HepG2 (cell line): ENCODE data around the gene MAMLD1. TPM values are rescaled to one million over a fixed set of nuclear protein-coding genes. Genes with fewer than 3 reads are reported as not detected.

Experiments
- CHCHD3 ChIP-seq: sonication (generic); formaldehyde crosslinking; IDR thresholded peaks from 2 replicates; pipeline ENCODE4 v1.8.0; 2022; ENCODE audit warnings: mild to moderate bottlenecking, missing genetic modification reagents, moderate library complexity
- DR1 ChIP-seq: sonication (generic); formaldehyde crosslinking; IDR thresholded peaks from 2 replicates; pipeline ENCODE4 v1.8.0; 2021; ENCODE audit warnings: mild to moderate bottlenecking, missing genetic modification reagents, inconsistent platforms
- DZIP1 ChIP-seq: sonication (generic); formaldehyde crosslinking; IDR thresholded peaks from 2 replicates; pipeline ENCODE4 v1.5.0; 2020; ENCODE audit warnings: mild to moderate bottlenecking, missing genetic modification reagents
- HMGA1 ChIP-seq: sonication (generic); formaldehyde crosslinking; conservative IDR thresholded peaks from 2 replicates; pipeline ENCODE4 v1.4.0; 2020; ENCODE audit warnings: missing genetic modification reagents
- HNF1A ChIP-seq, 2 experiments: sonication (generic) in 1 of 2; formaldehyde crosslinking in 1 of 2; IDR thresholded peaks; 2 replicates each; pipeline versions ENCODE4 v1.4.0 to v1.6.1; 2016 to 2020; ENCODE audit warnings: borderline replicate concordance in 1 of 2, low read depth in 1 of 2, mild to moderate bottlenecking in 1 of 2, missing genetic modification reagents in 1 of 2
- KLF12 ChIP-seq: sonication (generic); formaldehyde crosslinking; IDR thresholded peaks from 2 replicates; pipeline ENCODE4 v1.4.0; 2020; ENCODE audit warnings: missing genetic modification reagents, borderline replicate concordance
- MTA1 ChIP-seq: sonication (generic); formaldehyde crosslinking; IDR thresholded peaks from 2 replicates; pipeline ENCODE4 v1.4.0; 2020; ENCODE audit warnings: missing genetic modification reagents, mild to moderate bottlenecking, borderline replicate concordance
- NR2F6 ChIP-seq, 2 experiments: IDR thresholded peaks; 2 replicates each; pipeline ENCODE4 v1.6.1; 2016; ENCODE audit warnings: antibody characterized with exemption in 1 of 2, mild to moderate bottlenecking in 1 of 2
- SOX13 ChIP-seq, 3 experiments: fragments of 450-650 bp in 1 of 3; sonication (generic) in 1 of 3; formaldehyde crosslinking in 1 of 3; IDR thresholded peaks in 2 of 3; conservative IDR thresholded peaks in 1 of 3; 2 replicates each; pipeline versions ENCODE4 v1.5.0 to v1.6.1; 2016 to 2020; ENCODE audit warnings: antibody characterized with exemption in 1 of 3, mild to moderate bottlenecking in 1 of 3, missing compliant biosample characterization in 1 of 3, missing genetic modification reagents in 1 of 3, moderate library complexity in 1 of 3
- TARDBP ChIP-seq: sonication (generic); formaldehyde crosslinking; IDR thresholded peaks from 2 replicates; pipeline ENCODE4 v1.8.0; 2022; ENCODE audit warnings: mild to moderate bottlenecking, missing genetic modification reagents
- ZFAT ChIP-seq: sonication (generic); formaldehyde crosslinking; conservative IDR thresholded peaks from 2 replicates; pipeline ENCODE4 v1.8.1; 2023; ENCODE audit warnings: missing genetic modification reagents, inconsistent platforms
- ZNF543 ChIP-seq: sonication (generic); formaldehyde crosslinking; IDR thresholded peaks from 2 replicates; pipeline ENCODE4 v1.4.0; 2020; ENCODE audit warnings: mild to moderate bottlenecking, missing genetic modification reagents
- ZNF556 ChIP-seq: sonication (generic); formaldehyde crosslinking; IDR thresholded peaks from 2 replicates; pipeline ENCODE4 v1.4.0; 2020; ENCODE audit warnings: mild to moderate bottlenecking, missing genetic modification reagents, borderline replicate concordance
- ZNF710 ChIP-seq: sonication (generic); formaldehyde crosslinking; IDR thresholded peaks from 2 replicates; pipeline ENCODE4 v1.5.0; 2020; ENCODE audit warnings: mild to moderate bottlenecking, missing genetic modification reagents, borderline replicate concordance
- polyA plus RNA-seq, 8 experiments: library from polyadenylated mRNA; depleted of rRNA in 3 of 8; stranded (reverse) in 7 of 8; unstranded in 1 of 8; fragments of >200 nt; fragmentation: Illumina TruSeq in 4 of 8; extraction: Trizol in 4 of 8; gene quantifications; 2 replicates each; pipeline versions ENCODE4 v1.2.1 to v1.2.3, GENCODE V29; 2011 to 2016; ENCODE audit warnings: low read depth in 4 of 8, missing spikeins in 1 of 8, mixed read lengths in 1 of 8; ENCODE audit not compliant: insufficient read depth in 1 of 8
- total RNA-seq, 5 experiments: library from RNA; depleted of rRNA; stranded (reverse); fragments of >200 nt; fragmentation: Illumina TruSeq; extraction: Trizol; gene quantifications; 2 replicates each; pipeline ENCODE4 v1.2.3, GENCODE V29; 2016; ENCODE audit warnings: low read depth in 1 of 5
- TF ChIP-seq, protein P1 (sequence below): sonication (generic); formaldehyde crosslinking; IDR thresholded peaks from 2 replicates; pipeline ENCODE4 v1.4.0; 2020; ENCODE audit warnings: missing genetic modification reagents

Gene MAMLD1
- total and polyA plus RNA-seq, 2 of the 13 experiments (the other 11 are each of a cell fraction or from before 2014, with no cell fraction given): not detected

DNA sequence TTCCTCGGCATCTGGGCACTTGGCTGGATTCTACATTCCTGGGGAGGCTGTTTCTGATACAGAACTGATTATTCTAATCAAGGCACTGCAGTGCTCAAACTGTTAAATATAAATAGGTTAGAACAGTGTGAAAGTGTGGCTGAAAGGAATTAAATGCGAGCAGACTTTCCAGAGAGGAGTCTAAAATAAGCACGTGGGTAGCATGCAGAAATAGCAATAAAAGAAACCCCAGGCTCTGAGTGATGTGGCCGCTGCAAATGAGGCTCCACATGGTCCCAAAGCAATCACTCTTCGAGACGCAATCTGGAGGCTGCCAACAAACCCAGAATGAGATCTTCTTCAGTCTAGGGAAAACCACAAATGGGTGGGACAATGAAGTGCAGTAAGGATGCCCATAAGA lies 174.7 kb downstream of the MAMLD1 start (continued):
- TF ChIP-seq ZNF710 (no peak), DZIP1 (CRISPR knock-in tag) (no peak), SOX13 (IDR thresholded peaks at IDR 0.05) (no peak), SOX13 (CRISPR knock-in tag; conservative IDR thresholded peaks at IDR 0.05 in 1 of 2, IDR thresholded peaks at IDR 0.05 in 1 of 2) (no peak), DR1 (CRISPR knock-in tag) (no peak), ZNF556 (no peak), ZFAT (CRISPR knock-in tag) (no peak), HNF1A (IDR thresholded peaks at IDR 0.05; ENCODE audit: low read depth) (no peak), HNF1A (CRISPR knock-in tag; IDR thresholded peaks at IDR 0.05; ENCODE audit: borderline replicate concordance) (no peak), MTA1 (CRISPR knock-in tag) (no peak), KLF12 (CRISPR knock-in tag) (no peak), HMGA1 (CRISPR knock-in tag) (no peak), NR2F6 (IDR thresholded peaks at IDR 0.05) (no peak), NR2F6 (CRISPR knock-in tag; IDR thresholded peaks at IDR 0.05) (no peak), ZNF543 (CRISPR knock-in tag) (no peak), CHCHD3 (CRISPR knock-in tag) (no peak), TARDBP (CRISPR knock-in tag) (no peak)
- TF ChIP-seq, protein P1, sequence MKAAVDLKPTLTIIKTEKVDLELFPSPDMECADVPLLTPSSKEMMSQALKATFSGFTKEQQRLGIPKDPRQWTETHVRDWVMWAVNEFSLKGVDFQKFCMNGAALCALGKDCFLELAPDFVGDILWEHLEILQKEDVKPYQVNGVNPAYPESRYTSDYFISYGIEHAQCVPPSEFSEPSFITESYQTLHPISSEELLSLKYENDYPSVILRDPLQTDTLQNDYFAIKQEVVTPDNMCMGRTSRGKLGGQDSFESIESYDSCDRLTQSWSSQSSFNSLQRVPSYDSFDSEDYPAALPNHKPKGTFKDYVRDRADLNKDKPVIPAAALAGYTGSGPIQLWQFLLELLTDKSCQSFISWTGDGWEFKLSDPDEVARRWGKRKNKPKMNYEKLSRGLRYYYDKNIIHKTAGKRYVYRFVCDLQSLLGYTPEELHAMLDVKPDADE (CRISPR knock-in tag): no peak
